Measurements from ENCODE around the gene TEX55. TPM values are rescaled to one million over a fixed set of nuclear protein-coding genes. Genes with fewer than 3 reads are reported as not detected.

Gene TEX55
- total RNA-seq, 1 donor from 2014 or later: not detected

GRCh38 chr3:119194237-119195150, 48.5 kb downstream of the TEX55 start:
- no peak overlapping the region for H3K27ac ChIP-seq
- no peak for TF ChIP-seq CTCF (IDR thresholded peaks at IDR 0.05)
- H3K36me3 ChIP-seq: no peaks in the 10 kb centered on the region
- no peak for DNase-seq (ENCODE audit: low spot score in 2 of 2)
- no peaks in the 10 kb centered on the region for H3K27me3 ChIP-seq
- H3K4me1 ChIP-seq: no peaks in the 10 kb centered on the region
- intact Hi-C loops (cut with DNase I): no loop called here
- no peaks in the 10 kb centered on the region for H3K9me3 ChIP-seq
- H3K4me3 ChIP-seq: no peak overlapping the region

- Histone ChIP-seq H3K36me3 (no peaks in the 10 kb centered on the region), H3K4me3 (no peak overlapping the region), H3K9me3 (no peaks in the 10 kb centered on the region), H3K4me1 (no peaks in the 10 kb centered on the region), H3K27me3 (no peaks in the 10 kb centered on the region), H3K27ac (no peak overlapping the region)
- DNase-seq (ENCODE audit: low spot score in 2 of 2): no peak
- intact Hi-C loops (cut with DNase I): no loop called here
- TF ChIP-seq CTCF (IDR thresholded peaks at IDR 0.05): no peak
Measured at GRCh38 chr3:119195151-119195476, 49.1 kb downstream of the TEX55 start.

- no peak for DNase-seq (ENCODE audit: low spot score in 2 of 2)
- Histone ChIP-seq H3K36me3 (no peaks in the 10 kb centered on the region), H3K27ac (no peak overlapping the region), H3K9me3 (no peaks in the 10 kb centered on the region), H3K4me1 (no peaks in the 10 kb centered on the region), H3K4me3 (no peak overlapping the region), H3K27me3 (no peaks in the 10 kb centered on the region)
- no peak for TF ChIP-seq CTCF (IDR thresholded peaks at IDR 0.05)
- intact Hi-C loops (cut with DNase I): no loop called here
Measured at GRCh38 chr3:119195911-119196310, 49.9 kb downstream of the TEX55 start.

Other genes with a start within 250 kb of the TEX55 start
- not detected for gene IGSF11, start 111.3 kb upstream of the TEX55 start, total RNA-seq
- not detected for gene UPK1B, start 27.4 kb downstream of the TEX55 start, total RNA-seq
- 6.4 TPM for gene B4GALT4, start 94.7 kb downstream of the TEX55 start, total RNA-seq
- gene ARHGAP31, start 148.2 kb downstream of the TEX55 start, total RNA-seq: 31.4 TPM